Smooth muscle cell (in vitro differentiated cells): ENCODE measurements around the gene TMEM158. TPM values are rescaled to one million over a fixed set of nuclear protein-coding genes. Genes with fewer than 3 reads are reported as not detected.

ENCODE experiments used
- DNase-seq: peaks from one replicate; lab custom pipeline; 2025; ENCODE audit not compliant: unreplicated experiment; lab: John Stamatoyannopoulos, UW
- H2AFZ ChIP-seq: fragments of 200-600 bp; sonication (generic); 2 replicates; pipeline ENCODE4 v1.6.0; 2016; ENCODE audit warnings: antibody characterized with exemption, low read depth, mild to moderate bottlenecking
- H3F3A ChIP-seq: fragments of 200-600 bp; sonication (generic); 2 replicates; pipeline ENCODE4 v1.6.0; 2017; ENCODE audit warnings: antibody characterized with exemption, low read depth
- H3K27ac ChIP-seq: fragments of 200-600 bp; sonication (generic); 2 replicates; pipeline ENCODE4 v1.5.1; 2016; ENCODE audit warnings: low read depth, mild to moderate bottlenecking
- H3K27me3 ChIP-seq: fragments of 200-600 bp; sonication (generic); 2 replicates; pipeline ENCODE4 v1.6.1; 2016; ENCODE audit warnings: low read depth, mild to moderate bottlenecking
- H3K36me3 ChIP-seq: fragments of 200-600 bp; sonication (generic); 2 replicates; pipeline ENCODE4 v1.5.1; 2016; ENCODE audit warnings: low read depth
- H3K4me1 ChIP-seq: fragments of 200-600 bp; sonication (generic); 2 replicates; pipeline ENCODE4 v1.5.1; 2016; ENCODE audit warnings: low read depth
- H3K4me2 ChIP-seq: fragments of 200-600 bp; sonication (generic); 2 replicates; pipeline ENCODE4 v1.6.0; 2016; ENCODE audit warnings: mild to moderate bottlenecking
- H3K4me3 ChIP-seq: fragments of 200-600 bp; sonication (generic); 2 replicates; pipeline ENCODE4 v1.5.1; 2016; ENCODE audit warnings: mild to moderate bottlenecking
- H3K79me2 ChIP-seq: fragments of 200-600 bp; sonication (generic); 2 replicates; pipeline ENCODE4 v1.6.0; 2016; ENCODE audit warnings: low read depth, mild to moderate bottlenecking
- H3K9ac ChIP-seq: fragments of 200-600 bp; sonication (generic); 2 replicates; pipeline ENCODE4 v1.6.0; 2016; ENCODE audit warnings: low read depth
- H3K9me3 ChIP-seq: fragments of 200-600 bp; sonication (generic); replicated peaks from 2 replicates; pipeline ENCODE4 v1.5.1; 2016; ENCODE audit warnings: low read depth
- H4K20me1 ChIP-seq: fragments of 200-600 bp; sonication (generic); 2 replicates; pipeline ENCODE4 v1.6.0; 2016; ENCODE audit warnings: low read depth
- CTCF ChIP-seq: fragments of 200-600 bp; sonication (generic); IDR thresholded peaks from 2 replicates; pipeline ENCODE4 v1.5.1; 2017; ENCODE audit warnings: borderline replicate concordance, mild to moderate bottlenecking, antibody characterized with exemption; ENCODE audit not compliant: insufficient read depth, poor library complexity, severe bottlenecking
- WGBS: methylation state at CpG from one replicate; pipeline ENCODE4 v1.1.7; 2016; ENCODE audit warnings: low lambda C conversion rate; 5-methylcytosine and 5-hydroxymethylcytosine counted together
- polyA plus RNA-seq: library from polyadenylated mRNA; unstranded; fragments of >200 nt; fragmentation: Nextera tagmentation; extraction: Ambion mirVana; gene quantifications from 2 replicates; pipeline ENCODE4 v1.2.1, GENCODE V29; 2016
- total RNA-seq: library from RNA; depleted of rRNA; stranded (reverse); fragments of >200 nt; gene quantifications from 2 replicates; pipeline ENCODE4 v1.2.3, GENCODE V29; 2014

TMEM158 gene
- total and polyA plus RNA-seq, 2 experiments from 2014 or later: 16.8 to 70.9 TPM

- no peak overlapping the region for H3K4me3 ChIP-seq
- H3F3A ChIP-seq: peaks cover 18% of the 10 kb centered on the region
- no peaks in the 10 kb centered on the region for H3K79me2 ChIP-seq
- H3K4me1 ChIP-seq: peaks cover 6% of the 10 kb centered on the region
- H3K9ac ChIP-seq: no peak overlapping the region
- H3K36me3 ChIP-seq: no peaks in the 10 kb centered on the region
- H3K27me3 ChIP-seq: no peaks in the 10 kb centered on the region
- peak overlapping the region; percentile 27 for H3K4me2 ChIP-seq
- H2AFZ ChIP-seq: no peak overlapping the region
- H3K9me3 ChIP-seq: no peaks in the 10 kb centered on the region
- DNase-seq: no peak
- no peaks in the 10 kb centered on the region for H4K20me1 ChIP-seq
- H3K27ac ChIP-seq: peak overlapping the region; percentile 79
- no peak for TF ChIP-seq CTCF
Measured at GRCh38 chr3:45205126-45205525, 21.0 kb downstream of the TMEM158 start.

- Histone ChIP-seq H3K27ac (peak overlapping the region; percentile 79), H3F3A (peaks cover 15% of the 10 kb centered on the region), H3K27me3 (no peaks in the 10 kb centered on the region), H3K4me3 (no peak overlapping the region), H3K4me1 (peaks cover 8% of the 10 kb centered on the region), H3K4me2 (peak overlapping the region; percentile 52), H4K20me1 (no peaks in the 10 kb centered on the region), H2AFZ (no peak overlapping the region), H3K79me2 (no peaks in the 10 kb centered on the region), H3K36me3 (no peaks in the 10 kb centered on the region), H3K9ac (no peak overlapping the region), H3K9me3 (no peaks in the 10 kb centered on the region)
- peak; percentile 17 for DNase-seq
- no peak for TF ChIP-seq CTCF
- WGBS: 10% methylated on average over 3 of the region's 3 CpGs
Measured at GRCh38 chr3:45204136-45204535, 22.0 kb downstream of the TMEM158 start.

- Histone ChIP-seq H3K4me2 (peak overlapping the region; percentile 12), H3K9ac (no peak overlapping the region), H3K27ac (peak overlapping the region; percentile 63), H2AFZ (no peak overlapping the region), H3K9me3 (no peaks in the 10 kb centered on the region), H3K27me3 (no peaks in the 10 kb centered on the region), H3K4me3 (no peak overlapping the region), H3K36me3 (no peaks in the 10 kb centered on the region), H4K20me1 (no peaks in the 10 kb centered on the region), H3K79me2 (no peaks in the 10 kb centered on the region), H3F3A (peaks cover 14% of the 10 kb centered on the region), H3K4me1 (peaks cover 9% of the 10 kb centered on the region)
- 30% methylated on average over 8 of the region's 8 CpGs for whole genome bisulfite sequencing
- no peak for DNase-seq
- TF ChIP-seq CTCF: no peak
Measured at GRCh38 chr3:45199837-45200648, 26.0 kb downstream of the TMEM158 start.
